Stimulated activated CD8-positive, alpha-beta memory T cell treated with anti-CD3 and anti-CD28 coated beads, Interleukin-15, amount 100 ng/mL, for 1 hour (primary cell): ENCODE results near the gene RPRD1B.
"Not testable (repeated sequence)": the region's sequence is repeated elsewhere in the genome, so short reads cannot be mapped to it uniquely, and the experiment has no call there.

ENCODE experiments used
- DNase-seq: peaks from one replicate; pipeline ENCODE4 v3.0.0-alpha.2; 2020; ENCODE audit warnings: low read depth

Gene RPRD1B

GRCh38 chr20:38106461-38106860 is 72.9 kb downstream of the RPRD1B start:
- DNase-seq = no peak

GRCh38 chr20:38107386-38107785 is 73.8 kb downstream of the RPRD1B start:
- not testable (repeated sequence) for DNase-seq

DNA sequence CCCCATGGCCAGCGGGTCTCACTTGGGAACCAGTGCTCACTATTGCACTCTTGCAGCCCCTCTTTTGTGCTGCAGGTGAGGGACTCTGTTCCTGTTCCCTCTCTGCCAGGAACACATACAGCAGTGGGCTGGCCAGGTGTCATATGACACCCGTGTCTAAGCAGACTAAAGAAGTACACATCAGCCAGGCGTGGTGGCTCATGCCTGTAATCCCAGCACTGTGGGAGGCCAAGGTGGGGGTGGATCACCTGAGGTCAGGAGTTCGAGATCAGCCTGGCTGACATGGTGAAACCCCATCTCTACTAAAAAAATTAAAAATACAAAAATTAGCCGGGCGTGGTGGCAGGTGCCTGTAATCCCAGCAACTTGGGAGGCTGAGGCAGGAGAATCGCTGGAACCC is 74.4 kb downstream of the RPRD1B start:
- DNase-seq = not testable (repeated sequence)

GRCh38 chr20:38108438-38108985 is 75.0 kb downstream of the RPRD1B start:
- DNase-seq = no peak

DNA sequence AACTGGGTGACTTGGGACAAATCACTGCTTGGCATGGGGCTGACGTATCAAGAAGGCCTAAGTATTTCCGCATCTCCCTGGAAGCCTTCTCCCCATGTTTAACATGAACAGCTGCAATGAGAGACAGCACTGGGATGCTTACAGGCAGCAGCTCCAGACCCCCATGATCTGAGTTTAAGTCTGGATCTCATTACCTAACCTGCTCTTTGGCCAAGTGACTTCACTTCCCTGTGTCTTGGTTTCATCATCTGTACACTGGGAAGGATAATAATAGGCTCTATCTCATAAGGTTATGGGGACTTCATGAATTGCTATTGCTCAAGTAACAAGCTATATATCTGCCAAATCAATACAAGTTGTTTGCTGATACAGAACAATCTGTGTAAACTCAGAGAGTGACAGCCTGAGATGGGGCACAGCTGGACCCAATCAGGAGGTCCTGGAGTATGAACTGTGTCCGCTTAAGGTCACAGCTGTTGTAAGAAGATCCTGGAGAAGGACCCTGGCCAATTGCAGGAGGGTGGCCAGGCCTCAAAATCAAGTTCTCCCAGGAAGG is 75.5 kb downstream of the RPRD1B start:
- no peak for DNase-seq

GRCh38 chr20:38109591-38110524 is 76.3 kb downstream of the RPRD1B start:
- DNase-seq = no peak

DNA sequence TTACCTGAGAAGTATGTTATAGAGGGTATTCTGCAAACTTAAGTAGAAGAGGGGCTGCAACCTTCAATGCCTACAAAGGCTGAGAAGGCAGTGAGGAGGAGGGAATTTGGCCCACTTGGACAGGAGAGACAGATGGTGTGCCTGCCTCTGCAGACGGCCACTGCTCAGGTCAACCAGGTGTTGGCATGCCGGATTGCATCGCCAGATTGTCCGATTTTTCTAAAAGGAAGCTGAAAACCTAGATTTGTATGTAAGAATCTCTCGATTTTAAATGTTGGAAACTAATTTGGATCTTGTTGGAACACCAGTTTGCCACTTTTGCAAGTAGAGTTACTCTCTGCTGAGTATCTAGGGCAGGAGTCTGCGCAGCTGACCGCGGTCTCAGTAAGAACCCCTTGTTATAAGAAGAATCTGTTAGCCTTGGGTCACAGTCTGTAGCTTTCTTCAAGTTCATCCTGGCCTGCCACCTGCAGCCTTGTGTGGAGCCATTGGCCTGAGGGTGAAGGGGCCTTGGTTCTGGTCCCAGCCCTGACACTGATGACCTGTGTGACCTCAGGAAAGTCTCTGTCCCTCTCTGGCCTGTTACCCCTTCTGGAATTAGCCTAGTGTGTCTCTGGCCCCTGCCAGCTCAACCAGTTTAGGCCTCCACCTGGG is 77.1 kb downstream of the RPRD1B start:
- DNase-seq = no peak

- DNase-seq = no peak
Observed at GRCh38 chr20:38111366-38112232, 78.1 kb downstream of the RPRD1B start.

- DNase-seq = no peak
Observed at GRCh38 chr20:38112261-38112929, 78.8 kb downstream of the RPRD1B start.

DNA sequence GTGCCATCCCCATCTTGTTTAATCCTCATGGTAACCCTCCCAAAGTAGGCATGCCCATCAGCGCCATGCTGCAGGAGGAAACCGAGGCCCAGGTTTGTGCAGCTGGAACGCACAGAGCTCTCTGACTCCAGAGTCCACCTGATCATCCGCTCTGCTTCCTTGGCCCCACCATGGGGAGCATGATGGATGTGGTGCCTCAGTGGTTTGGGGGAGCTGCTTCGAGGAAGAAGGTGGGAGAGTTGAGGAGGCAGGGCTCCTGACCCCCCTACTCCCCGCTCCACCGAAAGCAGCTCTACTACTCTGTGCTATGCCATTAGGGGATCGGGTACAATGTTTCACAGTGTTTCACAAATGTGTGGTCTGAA is 79.4 kb downstream of the RPRD1B start:
- DNase-seq = no peak

- DNase-seq = no peak
Observed at GRCh38 chr20:38113401-38114325, 80.1 kb downstream of the RPRD1B start.

- DNase-seq = no peak
Observed at GRCh38 chr20:38114353-38114791, 80.8 kb downstream of the RPRD1B start.

GRCh38 chr20:38115205-38115604 is 81.7 kb downstream of the RPRD1B start:
- no peak for DNase-seq

DNA sequence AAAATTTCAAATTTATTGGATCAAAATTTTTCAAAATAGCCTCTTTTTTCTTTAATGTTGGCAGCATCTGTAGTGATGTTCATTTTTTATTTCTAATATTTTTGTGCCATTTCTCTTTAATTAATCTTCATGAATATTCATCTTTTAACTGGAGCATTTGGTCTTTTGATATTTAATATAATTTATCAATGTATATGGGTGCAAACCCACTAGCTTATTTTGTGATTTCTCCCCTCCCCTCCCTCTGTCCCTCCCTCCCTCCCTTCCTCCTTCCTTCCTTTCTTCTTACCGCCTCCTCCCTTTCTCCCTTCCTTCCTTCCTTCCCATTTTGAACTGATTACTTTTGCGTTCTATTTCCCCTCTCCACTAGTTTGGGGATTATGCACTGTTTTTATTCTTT is 82.3 kb downstream of the RPRD1B start:
- DNase-seq = no peak

GRCh38 chr20:38116409-38117165 is 83.0 kb downstream of the RPRD1B start:
- DNase-seq = no peak

GRCh38 chr20:38117205-38117604 is 83.7 kb downstream of the RPRD1B start:
- DNase-seq = no peak

GRCh38 chr20:38117635-38118034 is 84.1 kb downstream of the RPRD1B start:
- DNase-seq = no peak

GRCh38 chr20:38119446-38119845 is 85.9 kb downstream of the RPRD1B start:
- DNase-seq = no peak

DNA sequence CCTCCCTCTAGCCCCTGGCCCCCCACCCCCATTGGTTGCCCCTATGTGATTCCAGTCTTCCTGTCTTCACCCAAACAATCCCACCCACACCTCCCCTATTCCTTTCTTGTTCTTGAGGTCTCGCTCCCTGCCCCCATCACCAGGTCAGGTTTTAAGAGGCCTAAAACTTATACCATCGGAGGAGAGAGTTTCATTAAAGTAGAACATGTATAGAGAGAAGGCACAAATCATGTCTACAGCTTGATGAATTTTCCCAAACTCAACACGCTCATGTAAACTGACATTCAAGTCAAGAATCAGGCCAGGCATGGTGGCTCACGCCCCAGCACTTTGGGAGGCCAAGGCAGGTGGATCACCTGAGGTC is 87.1 kb downstream of the RPRD1B start:
- no peak for DNase-seq
